ENCODE results near the gene GNE.
"Not testable (repeated sequence)": the region's sequence is repeated elsewhere in the genome, so short reads cannot be mapped to it uniquely, and the experiment has no call there.

Gene GNE

DNA sequence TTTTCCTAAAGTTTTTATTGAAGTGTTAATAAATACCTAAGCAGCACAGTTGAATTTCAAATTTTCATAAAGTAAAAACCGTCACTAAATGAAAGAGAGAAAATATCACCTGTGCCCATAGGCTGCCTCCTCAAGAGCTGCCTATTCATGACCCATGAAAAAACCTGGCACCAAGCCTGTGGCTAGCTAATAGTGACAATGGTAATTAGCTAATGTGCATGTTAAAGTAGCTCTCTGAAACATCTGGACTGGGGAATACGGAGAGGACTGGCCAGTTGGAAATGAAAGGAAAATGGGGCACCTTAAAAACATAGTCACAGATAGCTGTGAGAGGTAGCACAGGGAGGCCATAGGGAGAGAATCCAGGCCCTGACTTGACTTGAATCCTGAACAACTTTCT, 5.4 kb upstream of the GNE start:
- DNase-seq = no peak

DNA sequence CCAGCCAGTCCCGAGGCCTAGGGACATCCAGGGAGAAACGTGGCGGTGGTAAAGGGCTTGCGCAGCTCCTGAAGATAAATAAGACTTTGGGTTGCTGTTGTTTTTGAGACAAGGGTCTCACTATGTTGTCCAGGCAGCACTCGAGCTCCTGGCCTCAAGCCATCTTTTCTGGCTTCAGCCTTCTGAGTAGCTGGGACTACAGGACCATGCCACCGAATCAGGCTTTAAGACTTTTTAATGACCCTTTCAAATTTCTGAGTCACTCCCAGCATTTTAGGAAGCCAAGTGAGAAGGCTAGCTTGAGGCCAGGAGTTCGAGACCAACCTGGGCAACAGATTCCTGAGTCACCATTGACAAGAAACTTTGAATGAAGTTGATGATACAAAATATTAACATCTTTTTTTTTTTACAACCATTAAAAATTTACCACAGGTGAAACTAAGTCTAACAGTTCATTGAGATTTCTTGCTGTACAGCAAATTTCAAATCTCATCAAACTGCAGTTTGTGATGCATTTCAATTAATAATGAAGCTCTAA, 817 bp upstream of the GNE start:
- DNase-seq = no peak

DNA sequence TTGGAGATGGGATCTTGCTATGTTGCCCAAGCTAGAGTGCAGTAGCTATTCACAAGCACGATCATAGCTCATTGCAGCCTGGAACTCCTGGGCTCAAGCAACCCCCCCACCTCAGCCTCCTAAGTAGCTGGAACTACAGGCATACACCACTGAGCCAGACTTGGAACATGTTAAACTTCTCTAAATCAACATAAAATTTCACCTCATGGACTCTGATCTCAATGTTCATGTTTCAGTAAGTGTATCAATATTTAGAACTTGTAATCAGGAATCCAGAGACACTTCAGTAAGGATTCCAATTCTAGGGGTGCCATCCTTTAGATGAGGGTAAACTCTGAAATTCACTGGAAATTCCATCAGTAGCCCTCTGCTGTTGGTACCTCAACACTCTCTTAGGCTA, 6.8 kb downstream of the GNE start:
- no peak for DNase-seq

DNA sequence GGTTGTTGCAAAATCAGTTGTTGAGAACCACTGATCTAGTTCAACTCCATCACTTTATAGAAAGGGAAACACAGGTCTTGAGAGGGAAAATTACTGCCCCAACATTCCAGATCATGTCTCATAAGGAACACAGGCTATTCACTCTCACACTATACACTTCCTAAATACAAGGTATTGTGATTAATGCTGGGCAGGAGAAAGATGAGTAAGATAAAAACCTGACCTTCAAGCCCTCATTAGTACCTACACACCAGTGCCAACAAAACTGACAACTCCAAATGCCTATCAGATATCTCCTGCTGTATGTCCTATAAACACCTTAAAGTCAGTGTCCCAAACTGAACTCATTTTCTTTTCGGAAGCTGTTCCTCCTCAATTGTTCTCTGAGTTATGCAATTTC, 8.2 kb downstream of the GNE start:
- DNase-seq = no peak

DNA sequence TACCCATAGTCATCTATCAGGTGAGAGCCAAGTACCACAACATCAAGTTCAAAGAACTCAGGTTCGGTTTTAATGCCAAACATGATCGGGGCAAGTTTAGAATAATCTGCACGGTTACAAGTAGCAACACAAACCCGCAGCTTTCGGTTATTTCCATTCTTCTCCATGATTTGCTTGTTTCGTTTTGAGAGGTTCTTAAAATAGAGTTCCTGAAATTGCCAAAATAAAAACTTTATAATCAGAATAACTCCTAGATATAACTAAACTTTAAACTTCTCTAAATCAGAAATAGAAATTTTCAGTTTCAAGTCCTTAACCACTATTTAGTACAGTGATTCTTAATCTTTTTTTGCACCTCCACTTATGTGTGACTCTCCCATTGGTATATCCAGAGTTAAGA, 9.1 kb downstream of the GNE start:
- DNase-seq = no peak

DNA sequence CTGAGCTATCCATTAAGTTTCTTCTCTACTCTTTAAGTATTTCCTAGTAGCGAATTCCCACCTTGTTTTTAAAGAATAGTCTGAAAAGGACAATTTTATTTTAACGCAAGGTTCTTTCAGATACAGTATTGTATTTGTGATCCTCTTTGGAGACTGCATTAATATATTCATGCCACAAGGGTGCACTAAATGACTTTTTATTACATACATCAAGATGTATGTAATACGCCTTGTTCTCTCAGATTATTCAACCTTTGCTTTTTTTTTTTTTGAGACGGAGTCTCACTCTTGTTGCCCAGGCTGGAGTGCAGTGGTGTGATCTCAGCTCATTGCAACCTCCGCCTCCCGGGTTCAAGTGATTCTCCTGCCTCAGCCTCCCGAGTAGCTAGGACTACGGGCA, 10.2 kb downstream of the GNE start:
- not testable (repeated sequence) for DNase-seq

DNA sequence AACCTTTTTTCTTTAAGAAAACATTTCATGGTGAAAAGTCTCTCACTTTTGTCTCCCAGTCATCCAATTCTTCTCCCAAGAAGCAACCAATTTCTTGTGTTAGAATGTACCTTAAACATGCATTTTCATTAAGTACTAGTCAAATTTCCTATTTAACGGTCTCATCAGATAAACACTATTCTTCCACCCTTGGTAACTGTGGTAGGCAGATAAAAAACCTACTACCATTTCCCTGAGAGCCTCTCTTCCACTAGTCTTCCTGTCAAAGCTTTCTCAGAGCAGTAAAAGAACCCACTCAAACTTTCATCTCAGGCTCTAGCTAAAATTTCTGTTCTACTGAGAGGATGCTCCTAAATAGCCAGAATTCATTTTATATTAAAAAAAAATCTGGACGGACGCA, 10.9 kb downstream of the GNE start:
- DNase-seq = no peak

DNA sequence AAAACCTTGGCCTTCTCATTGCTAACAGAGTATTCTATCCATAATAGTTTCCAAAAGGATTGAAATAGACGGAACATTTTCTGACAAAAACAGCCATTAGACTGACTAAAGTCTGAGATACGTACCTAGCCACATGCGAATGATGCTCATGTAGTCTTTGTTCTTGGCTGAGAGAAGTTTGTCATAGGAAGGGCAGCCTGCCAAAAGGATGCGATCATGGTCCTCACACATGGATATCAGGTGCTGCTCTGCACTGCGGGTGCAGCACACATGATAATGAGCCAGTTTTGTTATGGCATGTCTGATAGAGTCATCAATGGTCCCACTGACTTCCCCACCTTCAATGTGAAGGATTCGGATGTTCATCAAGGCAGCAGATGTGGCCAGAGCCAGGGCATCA, 12.3 kb downstream of the GNE start:
- DNase-seq = no peak

DNA sequence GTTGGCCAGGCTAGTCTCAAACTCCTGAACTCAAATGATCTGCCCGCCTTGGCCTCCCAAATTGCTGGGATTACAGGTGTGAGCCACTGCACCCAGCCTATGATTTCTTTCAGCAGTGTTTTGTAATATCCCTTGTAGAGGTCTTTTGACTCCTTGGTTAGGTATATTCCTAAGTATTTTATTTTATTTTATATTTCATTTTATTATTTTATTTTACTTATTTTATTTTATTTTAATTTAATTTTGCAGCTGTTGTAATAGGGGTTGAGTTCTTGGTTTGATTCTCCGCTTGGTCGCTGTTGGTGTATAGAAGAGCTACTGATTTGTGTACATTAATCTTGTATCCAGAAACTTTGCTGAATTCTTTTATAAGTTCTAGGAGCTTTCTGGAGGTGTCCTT, 18.6 kb downstream of the GNE start:
- not testable (repeated sequence) for DNase-seq

DNA sequence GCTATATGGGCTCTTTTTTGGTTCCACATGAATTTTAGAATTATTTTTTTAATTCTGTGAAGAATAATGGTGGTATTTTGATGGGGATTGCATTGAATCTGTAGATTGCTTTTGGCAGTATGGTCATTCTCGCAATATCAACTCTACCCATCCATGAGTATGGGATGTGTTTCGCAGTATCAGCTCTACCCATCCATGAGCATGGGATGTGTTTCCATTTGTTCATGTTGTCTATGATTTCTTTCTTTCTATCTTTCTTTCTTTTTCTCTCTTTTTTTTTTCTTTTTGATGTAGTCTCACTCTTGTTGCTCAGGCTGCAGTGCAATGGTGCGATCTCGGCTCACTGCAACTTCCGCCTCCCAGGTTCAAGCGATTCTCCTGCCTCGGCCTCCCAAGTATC, 19.0 kb downstream of the GNE start:
- not testable (repeated sequence) for DNase-seq

DNA sequence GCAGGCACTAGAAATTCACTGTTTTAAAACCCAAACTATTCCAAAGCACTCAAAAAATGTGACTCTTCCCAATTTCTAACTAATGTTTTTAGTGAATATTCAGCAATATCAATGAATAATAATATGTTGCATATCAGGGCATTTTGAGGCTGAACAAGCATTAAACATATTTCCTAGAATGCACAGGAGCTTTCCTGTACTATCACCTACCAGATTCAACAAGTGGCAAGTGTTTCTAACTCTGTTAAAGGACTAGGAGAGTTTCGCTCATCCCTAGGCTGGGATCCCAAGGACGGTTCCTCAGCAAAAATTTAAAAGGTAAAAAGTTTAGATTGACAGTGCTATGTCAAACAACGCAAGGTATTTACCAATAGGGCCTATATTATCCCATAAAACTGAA, 21.0 kb downstream of the GNE start:
- no peak for DNase-seq

DNA sequence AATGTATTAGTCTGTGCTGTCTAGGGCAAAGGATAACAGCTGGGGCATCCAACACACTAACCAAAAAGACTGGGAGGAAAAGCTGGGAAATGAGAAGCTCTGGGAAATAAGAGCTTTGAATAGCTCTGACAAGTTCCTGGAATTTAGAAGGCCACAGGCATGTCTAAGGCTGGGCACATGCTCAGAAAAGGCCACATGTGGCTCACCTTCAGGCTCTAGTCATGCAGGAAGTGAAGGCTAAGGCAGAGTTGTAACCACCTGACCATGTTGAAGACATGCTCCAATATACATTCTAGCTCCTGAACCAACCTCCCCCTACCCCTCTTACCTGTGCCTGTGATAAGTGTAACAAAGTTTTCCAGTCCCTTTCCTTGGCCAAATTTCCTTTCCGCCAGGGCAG, 35.8 kb downstream of the GNE start:
- no peak for DNase-seq

DNA sequence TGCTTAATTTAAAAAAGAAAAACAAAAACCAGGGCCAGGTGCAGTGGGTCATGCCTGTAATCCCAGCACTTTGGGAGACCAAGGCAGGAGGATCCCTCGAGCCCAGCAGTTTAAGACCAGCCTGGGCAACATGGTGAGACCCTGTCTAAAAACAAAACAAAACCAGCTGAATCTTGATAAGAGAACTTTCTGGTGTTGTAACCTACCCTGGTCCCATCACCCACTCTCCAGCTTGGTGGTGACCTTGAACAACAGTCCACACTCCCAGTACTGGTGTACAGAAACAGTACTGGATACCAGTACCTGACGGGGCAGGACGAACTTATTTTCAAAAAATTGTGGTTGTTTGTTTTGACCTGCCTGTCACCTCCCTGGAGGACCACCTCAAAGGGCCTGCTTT, 36.6 kb downstream of the GNE start:
- DNase-seq = no peak

DNA sequence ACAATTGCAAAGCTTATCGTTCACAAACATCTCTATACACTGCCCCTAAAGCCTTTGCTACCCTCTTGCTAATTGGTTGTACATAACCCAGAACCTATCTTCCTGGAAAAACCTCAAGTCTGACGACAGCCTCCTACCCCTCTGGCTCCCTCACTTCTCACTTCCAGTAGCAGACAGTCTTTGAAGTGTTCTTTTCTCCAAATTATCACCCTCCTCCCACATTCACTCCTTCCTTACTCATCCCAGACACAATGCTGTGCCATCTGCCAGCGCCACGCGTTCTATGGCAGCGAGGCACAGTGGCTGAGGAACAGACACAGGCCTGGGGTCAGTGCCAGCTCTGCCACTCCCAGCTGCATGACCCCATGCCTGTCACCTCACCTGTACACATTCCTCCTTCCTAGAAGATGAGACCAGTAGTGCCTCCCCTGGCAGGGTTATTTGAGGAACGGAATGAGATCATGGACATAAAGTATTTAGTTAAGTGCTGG, 39.8 kb downstream of the GNE start:
- no peak for DNase-seq

DNA sequence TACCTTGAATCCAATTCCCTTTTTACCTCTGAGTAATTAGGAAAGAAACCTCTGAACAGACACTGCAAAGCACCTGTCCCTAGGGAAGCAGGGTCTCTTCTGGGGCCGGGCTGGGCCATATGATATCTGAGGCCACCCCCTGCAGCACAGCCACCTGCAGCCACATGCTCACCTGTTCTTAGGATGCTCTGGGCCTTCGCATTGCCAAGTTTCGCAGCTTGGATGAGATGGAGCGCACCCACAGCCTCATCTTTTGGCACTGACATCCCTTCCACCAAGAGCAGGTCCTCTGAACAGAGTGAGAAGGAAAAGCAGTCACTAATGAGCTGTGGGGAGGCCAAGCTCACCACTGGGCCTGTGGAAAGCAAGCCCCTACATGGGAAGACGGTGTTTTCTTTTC, 40.2 kb downstream of the GNE start:
- DNase-seq = no peak

DNA sequence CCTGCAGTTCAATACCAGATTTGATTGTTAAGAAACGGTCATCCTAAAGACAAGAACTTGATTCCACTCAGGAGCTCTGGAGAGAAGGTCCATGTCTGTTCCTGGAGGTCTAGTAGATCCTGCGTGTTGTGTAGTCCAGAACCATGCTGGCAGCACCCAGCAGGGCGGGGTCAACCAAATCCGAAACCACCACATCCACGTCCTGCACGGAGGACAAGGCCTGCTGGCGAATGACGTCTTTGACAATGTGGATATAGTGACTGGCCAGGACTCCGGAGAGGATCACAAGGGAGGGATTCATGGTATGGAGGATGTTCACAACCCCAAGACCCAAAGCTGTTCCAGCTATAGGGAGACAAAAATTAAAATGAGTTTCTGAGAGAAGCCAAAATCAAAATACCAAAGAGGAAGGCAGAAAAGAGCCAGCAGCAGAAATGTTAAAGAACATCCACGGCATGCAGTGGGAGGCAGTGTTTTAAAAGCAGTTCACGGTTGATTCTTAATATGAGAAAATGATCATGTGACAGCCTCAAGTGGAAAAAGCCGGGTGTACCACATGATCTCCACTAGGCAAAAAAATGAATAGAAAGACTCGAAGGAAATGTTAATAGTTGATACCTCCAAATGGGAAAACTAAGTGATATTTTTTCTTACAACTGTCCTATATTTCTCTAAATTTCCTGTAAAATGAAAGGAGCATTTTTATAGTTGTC, 40.8 kb downstream of the GNE start:
- DNase-seq = no peak

DNA sequence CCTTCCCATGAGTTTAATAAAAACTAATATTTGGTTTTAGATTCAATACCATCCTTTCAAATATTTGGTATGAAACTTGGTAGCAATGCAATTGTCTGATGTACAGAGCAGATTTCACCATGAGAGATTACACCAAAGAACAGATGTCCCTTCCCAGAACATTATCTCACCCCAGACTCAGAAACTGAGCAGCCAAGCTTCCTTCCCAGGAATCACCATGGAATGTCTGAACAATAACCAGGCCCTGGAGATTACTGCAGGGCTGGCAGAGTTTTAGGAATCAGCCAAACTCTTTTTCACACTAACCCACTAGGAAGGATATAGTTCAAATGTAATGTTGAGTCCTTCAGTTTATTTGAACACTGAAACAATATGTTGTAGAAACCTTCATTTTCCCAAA, 43.7 kb downstream of the GNE start:
- DNase-seq = no peak

DNA sequence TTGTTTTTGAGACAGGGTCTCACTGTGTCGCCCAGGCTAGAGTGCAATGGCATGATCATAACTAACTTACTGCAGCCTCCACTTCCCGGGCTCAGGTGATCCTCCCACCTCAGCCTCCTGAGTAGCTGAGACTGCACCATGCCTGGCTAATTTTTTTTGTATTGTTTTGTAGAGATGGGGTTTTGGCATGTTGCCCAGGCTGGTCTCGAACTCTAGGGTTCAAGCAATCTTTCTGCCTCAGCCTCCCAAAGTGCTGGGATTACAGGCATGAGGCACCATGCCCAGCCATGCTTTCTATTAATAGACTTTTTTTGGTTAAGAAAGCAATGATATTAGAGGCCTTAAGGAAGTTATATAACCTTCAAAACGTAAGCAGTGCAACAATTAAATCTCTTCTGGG, 44.3 kb downstream of the GNE start:
- DNase-seq = no peak

DNA sequence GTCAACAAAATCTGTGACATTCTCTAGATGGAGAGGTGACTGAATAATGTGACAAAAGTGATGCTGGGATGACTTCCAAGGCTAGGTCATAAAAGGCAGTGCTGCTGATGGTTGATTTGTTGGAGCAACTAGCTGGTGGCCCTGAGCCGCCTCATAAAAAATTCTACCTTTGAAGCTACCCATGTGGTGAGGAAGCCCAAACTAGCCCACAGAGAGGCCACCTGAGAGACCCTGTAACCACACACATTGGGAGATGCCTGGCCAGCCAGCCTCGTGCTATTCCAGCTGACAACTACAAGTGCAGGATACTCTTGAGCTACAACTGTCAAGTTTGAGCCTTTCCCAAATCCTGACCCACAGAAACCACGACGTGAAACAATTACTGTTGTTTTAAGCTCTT, 44.9 kb downstream of the GNE start:
- DNase-seq = no peak

DNA sequence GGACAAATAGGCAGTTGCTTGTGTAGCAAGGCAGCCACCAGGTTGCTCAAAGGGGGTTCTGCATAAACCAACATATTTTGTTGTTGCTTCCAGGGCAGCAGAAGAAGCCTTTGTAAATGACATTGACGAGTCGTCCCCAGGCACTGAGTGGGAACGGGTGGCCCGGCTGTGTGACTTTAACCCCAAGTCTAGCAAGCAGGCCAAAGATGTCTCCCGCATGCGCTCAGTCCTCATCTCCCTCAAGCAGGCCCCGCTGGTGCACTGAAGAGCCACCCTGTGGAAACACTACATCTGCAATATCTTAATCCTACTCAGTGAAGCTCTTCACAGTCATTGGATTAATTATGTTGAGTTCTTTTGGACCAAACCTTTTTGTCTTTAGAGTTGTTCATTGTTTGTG, 46.7 kb downstream of the GNE start:
- DNase-seq = no peak

DNA sequence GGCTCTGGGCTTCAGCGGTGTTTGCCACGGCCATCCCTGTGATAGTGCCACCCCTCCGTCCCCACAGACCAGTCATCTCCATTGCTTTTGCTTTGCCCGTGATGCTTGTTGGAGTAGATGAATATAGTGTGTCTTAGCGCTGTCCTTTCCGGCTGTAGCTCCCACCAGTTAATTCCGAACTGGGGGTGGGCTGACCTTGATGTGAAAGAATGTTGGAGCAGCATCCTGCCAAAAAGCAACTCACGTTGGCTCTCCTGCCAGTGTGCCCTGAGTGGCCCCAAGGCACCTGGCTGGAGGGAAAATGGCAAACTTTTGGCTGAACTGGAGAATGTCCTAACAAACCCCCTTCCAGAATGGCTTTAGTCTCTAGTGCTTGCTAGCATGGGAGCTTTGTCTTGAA, 47.5 kb downstream of the GNE start:
- no peak for DNase-seq

DNA sequence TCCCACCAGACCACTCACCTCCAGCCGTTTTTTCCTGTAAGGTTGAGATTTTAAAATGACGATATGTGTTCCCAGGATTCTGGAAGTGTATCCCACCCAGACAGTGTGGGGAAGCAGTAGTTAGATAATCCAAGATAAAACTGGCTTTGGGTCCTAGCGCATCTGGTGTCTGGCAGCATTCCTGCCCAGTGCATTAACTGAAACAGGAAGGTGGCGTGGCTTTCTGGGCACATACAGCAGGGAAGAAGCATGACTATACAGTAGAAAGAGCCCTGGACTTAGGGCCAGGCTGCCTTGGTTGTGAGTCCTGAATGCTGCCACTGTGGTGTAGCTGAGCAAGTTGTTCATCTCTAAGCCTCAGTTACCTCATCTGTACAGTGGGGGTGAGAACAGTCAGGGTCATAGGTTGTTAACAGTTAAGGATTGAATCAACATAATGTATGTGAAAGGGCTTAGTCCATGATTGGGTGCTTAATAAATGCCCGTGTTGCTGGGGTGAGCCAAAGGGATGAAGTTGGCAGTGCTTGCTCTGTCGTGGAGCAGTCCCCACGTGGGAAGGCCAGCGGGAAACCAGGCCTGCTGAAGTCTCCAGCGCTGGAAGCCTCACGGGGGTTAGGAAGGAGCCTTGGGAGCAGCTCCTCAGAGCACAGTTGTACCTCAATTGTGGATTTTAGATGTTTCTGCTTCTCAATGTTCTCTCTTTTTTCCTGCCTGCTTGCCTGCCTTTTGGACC, 49.6 kb downstream of the GNE start:
- DNase-seq = no peak

DNA sequence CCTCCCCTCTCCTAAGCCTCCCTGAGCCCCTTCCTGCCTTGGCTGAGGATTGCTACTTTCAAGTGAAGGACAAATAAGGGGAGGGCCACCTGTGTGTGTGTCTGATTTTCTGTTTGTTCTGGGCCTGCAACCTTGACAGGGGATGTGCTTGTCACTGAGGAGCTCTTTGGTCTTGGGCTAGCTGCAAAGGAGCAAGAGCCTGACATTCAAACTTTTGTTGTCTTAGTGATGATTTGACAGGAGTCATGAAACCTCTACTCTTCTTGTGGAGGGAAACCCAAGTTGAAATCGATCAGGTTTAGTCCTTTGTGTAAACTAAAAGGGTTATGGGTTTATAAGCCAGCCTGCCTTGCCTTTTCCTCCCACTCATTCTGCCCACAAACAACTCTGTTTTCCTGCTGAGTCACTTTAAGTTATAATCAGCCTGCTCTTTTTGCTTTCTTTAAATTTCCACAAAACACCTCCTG, 50.7 kb downstream of the GNE start:
- DNase-seq = no peak

DNA sequence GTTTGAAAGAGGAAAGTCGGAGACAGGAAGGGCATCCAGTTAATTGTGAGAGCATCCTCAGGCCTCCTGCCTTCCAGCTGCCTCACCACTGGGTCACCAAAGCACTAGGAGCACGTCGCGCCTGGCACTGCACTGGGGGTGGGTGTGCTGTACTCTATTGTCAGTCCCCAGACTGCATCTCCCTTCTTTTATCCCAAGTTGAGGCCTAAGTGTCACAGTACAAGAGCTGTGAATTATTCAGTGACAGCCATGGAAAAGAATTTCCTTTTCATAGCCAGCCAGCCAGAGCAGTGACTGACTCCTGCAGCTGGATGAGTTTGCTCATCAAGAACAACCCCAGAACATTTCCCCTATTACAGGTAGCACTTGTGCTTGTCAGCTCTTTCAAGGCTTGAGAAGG, 51.2 kb downstream of the GNE start:
- DNase-seq = no peak

Data from activated CD4-positive, CD25-positive, alpha-beta regulatory T cell treated with anti-CD3 and anti-CD28 coated beads, Interleukin-2, amount 50 U/mL, for 72 hours (primary cell).